ENCODE measurements around the gene ABCB10.

Gene ABCB10

DNA sequence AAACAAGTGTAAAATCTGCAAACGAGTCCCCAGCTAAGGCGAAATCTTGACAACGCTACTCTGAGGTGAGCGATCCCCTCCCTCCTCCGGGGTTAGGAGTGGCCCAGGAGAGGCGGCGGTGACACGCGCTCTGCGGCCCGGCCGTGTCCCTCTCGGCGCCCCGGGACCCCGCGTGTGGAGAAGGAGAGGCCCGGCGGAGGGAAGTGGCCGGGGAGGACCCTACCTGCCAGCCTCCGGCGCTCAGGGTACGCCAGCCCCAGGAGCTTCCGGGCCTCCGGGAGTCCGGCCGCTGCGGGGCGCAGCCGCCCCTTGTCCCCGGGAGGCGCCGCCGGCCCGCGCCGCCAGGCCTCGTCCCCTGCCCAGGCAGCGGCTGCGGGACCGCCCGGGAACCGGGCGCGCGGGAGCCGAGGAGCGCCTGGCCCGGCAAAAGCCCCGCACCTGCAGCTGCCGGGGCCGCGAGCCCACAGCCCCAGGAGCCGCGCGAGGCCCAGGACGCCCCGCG is 543 bp downstream of the ABCB10 start:
- H3K4me3 ChIP-seq (ENCODE audit: low read depth, low read length) = peak overlapping the region; percentile 79
- TF ChIP-seq, protein P1, sequence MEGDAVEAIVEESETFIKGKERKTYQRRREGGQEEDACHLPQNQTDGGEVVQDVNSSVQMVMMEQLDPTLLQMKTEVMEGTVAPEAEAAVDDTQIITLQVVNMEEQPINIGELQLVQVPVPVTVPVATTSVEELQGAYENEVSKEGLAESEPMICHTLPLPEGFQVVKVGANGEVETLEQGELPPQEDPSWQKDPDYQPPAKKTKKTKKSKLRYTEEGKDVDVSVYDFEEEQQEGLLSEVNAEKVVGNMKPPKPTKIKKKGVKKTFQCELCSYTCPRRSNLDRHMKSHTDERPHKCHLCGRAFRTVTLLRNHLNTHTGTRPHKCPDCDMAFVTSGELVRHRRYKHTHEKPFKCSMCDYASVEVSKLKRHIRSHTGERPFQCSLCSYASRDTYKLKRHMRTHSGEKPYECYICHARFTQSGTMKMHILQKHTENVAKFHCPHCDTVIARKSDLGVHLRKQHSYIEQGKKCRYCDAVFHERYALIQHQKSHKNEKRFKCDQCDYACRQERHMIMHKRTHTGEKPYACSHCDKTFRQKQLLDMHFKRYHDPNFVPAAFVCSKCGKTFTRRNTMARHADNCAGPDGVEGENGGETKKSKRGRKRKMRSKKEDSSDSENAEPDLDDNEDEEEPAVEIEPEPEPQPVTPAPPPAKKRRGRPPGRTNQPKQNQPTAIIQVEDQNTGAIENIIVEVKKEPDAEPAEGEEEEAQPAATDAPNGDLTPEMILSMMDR (IDR thresholded peaks at IDR 0.05; ENCODE audit: low read depth, low read length) = no peak

DNA sequence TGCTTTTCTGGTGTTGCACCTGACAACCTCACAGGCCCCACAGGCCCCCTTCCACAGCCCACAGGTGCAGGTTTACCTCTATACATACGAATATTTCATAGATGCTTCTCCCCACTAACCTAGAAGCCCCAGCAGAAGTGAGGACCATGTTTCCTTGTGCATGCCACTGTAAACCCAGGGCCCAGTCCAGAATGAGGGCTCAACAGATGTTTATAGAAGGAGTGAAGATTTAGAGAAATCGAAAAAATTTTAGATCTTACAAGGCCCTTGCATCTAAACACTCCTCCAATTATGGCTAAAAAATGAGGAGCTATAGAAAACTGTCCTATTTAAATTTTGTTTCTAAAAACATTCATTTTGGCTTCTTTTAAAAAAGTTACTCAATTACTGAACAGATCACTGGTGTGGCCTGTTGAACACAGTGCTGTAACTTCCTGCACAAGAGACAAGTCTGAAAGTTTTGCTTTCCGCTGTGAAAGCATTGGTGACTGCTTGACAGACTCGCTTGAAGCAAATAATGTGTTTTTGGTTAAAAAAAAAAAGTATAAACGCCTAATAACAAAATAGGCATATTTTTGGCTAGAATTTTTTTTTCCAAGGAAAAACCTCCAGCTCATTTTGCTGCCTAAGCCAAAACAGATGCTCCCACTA is 1.2 kb downstream of the ABCB10 start:
- peak overlapping the region; percentile 79 for H3K4me3 ChIP-seq (ENCODE audit: low read depth, low read length)
- TF ChIP-seq, protein P1 (IDR thresholded peaks at IDR 0.05; ENCODE audit: low read depth, low read length) = no peak

GRCh38 chr1:229554886-229555621 is 3.5 kb downstream of the ABCB10 start:
- H3K4me3 ChIP-seq (ENCODE audit: low read depth, low read length) = no peak overlapping the region
- TF ChIP-seq, protein P1 (IDR thresholded peaks at IDR 0.05; ENCODE audit: low read depth, low read length) = no peak

DNA sequence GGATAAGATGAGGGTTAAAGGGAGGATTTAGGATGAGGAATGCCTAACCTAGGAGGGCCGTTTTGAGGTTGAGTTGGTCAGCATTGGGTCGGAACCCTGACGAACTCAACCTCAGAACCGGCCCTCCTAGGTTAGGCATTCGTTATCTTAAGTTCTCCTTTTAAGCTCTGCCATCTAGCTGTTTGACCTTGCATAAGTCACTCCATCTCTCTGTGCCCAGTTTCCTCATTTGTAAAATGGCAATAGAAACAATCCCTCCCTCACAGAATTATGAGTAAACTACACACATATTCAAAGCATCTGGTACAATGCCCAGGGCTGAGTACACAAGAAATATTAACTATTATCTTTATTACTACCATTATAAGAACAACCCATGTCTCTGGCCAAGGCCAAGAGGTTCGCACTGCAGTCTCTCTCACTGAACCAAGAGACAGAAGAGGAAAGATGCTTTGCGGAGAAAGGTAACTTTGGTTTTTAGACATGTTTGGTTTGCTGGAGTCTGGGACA is 4.8 kb downstream of the ABCB10 start:
- no peak overlapping the region for H3K4me3 ChIP-seq (ENCODE audit: low read depth, low read length)
- TF ChIP-seq, protein P1 (IDR thresholded peaks at IDR 0.05; ENCODE audit: low read depth, low read length) = no peak

DNA sequence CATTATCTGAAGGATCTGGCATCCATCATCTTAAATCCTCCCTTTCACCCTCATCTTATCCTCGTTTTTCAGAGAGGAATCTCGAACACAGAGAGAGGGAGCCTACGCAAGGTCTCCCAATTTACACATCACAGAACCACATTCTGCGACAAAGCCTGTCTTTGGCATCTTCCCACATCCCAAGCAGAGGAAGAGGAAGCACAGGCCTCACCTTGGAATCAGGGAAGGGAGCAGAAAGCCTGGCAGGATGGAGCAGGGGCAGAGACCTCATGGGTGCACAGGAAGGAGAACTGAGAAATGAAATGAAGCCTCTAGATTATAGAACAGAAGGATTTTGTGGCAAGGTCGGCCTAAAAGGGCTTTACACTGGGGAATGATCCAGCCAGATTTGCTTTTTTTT is 5.8 kb downstream of the ABCB10 start:
- TF ChIP-seq, protein P1 (IDR thresholded peaks at IDR 0.05; ENCODE audit: low read depth, low read length) = no peak
- no peak overlapping the region for H3K4me3 ChIP-seq (ENCODE audit: low read depth, low read length)

GRCh38 chr1:229550812-229551567 is 7.5 kb downstream of the ABCB10 start:
- no peak overlapping the region for H3K4me3 ChIP-seq (ENCODE audit: low read depth, low read length)
- TF ChIP-seq, protein P1 (IDR thresholded peaks at IDR 0.05; ENCODE audit: low read depth, low read length) = no peak
